Cardiac fibroblast (primary cell): Measurements from ENCODE around the gene VPS37B.

Experiments used
- DNase-seq, 2 donors: peaks; one replicate each; pipeline versions ENCODE4 v3.0.0 to v3.0.0-alpha.2; 2010; ENCODE audit warnings: low read depth in 2 of 2
- H3K4me3 ChIP-seq, 2 donors: replicated peaks in 1 of 2; 1 replicate in 1 of 2; 2 replicates in 1 of 2; pipeline ENCODE4 v1.5.1; 2011; ENCODE audit warnings: low read depth in 2 of 2, low read length in 2 of 2, mild to moderate bottlenecking in 2 of 2, moderate library complexity in 1 of 2
- CTCF ChIP-seq: IDR thresholded peaks from one replicate; pipeline ENCODE4 v1.5.1; 2011; ENCODE audit warnings: low read depth, mild to moderate bottlenecking, low read length, inconsistent platforms

VPS37B gene

GRCh38 chr12:122865268-122866231, 30.4 kb downstream of the VPS37B start:
- TF ChIP-seq CTCF = peak; percentile 47
- DNase-seq = no peak
- no peak overlapping the region for H3K4me3 ChIP-seq

- no peak overlapping the region for H3K4me3 ChIP-seq
- DNase-seq = no peak
- no peak for TF ChIP-seq CTCF
Measured at GRCh38 chr12:122864894-122865253, 31.1 kb downstream of the VPS37B start.

- TF ChIP-seq CTCF = no peak
- no peak overlapping the region for H3K4me3 ChIP-seq
- no peak for DNase-seq
Measured at GRCh38 chr12:122862872-122863701, 32.8 kb downstream of the VPS37B start.

- no peak for DNase-seq
- H3K4me3 ChIP-seq = no peak overlapping the region
- TF ChIP-seq CTCF = no peak
Measured at GRCh38 chr12:122862110-122862634, 33.8 kb downstream of the VPS37B start.

GRCh38 chr12:122861587-122861970, 34.3 kb downstream of the VPS37B start:
- no peak for TF ChIP-seq CTCF
- DNase-seq = no peak
- no peak overlapping the region for H3K4me3 ChIP-seq

GRCh38 chr12:122860854-122861586, 34.9 kb downstream of the VPS37B start:
- no peak for DNase-seq
- TF ChIP-seq CTCF = no peak
- H3K4me3 ChIP-seq = no peak overlapping the region
